Activated effector memory CD4-positive, alpha-beta T cell treated with Interleukin-2 at 50 U/mL for 16 hours (primary cell): ENCODE measurements around the gene PRLR.
"Not testable (repeated sequence)": the region's sequence is repeated elsewhere in the genome, so short reads cannot be mapped to it uniquely, and the experiment has no call there.

Source experiments
- DNase-seq: peaks from one replicate; pipeline ENCODE4 v3.0.0-alpha.2; 2020

The PRLR gene

DNA sequence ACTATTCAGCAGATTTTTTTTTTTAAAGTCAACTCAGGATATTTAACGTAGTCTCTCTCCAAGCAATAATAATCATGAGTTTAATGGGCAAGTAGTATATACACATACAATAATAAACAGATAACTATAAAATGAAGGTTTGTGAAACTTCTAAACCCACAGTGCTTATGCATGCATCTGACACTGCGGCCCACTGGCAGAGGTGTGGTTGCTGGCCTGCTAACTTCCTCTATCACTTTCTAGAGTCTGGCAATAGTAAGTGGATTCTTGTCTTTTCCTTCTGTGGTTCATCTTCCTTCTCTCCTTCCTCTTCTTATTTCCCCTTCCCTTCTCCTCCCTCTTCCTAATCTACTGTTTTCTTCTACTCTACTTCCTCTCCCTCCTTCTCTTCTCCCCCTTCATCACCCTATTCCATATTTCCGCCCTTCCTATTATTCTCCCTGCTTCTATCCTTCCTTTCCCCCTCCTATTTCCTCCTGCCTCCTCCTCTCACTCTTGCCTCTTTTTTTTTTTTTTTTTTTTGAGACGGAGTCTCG lies 164.0 kb downstream of the PRLR start:
- no peak for DNase-seq

DNA sequence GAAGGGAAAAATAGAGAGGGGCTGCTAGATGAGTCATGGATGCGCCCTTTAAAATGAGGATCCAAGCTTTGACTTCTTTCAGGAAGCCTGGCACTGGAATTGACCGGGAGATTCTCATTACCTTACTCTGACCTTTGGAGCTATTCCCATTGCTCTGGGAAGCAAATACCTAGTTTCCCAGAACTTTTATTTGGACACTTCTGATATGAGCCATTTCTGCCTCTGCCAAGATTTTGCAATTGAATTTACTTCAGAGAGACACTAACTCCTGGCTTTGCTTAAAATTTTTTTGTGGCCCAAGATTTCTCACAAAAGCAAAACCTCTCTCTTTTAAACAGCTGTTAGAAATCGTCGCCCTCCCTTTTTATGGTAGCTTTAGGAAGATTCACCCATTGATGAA lies 166.9 kb downstream of the PRLR start:
- DNase-seq, result no peak

DNA sequence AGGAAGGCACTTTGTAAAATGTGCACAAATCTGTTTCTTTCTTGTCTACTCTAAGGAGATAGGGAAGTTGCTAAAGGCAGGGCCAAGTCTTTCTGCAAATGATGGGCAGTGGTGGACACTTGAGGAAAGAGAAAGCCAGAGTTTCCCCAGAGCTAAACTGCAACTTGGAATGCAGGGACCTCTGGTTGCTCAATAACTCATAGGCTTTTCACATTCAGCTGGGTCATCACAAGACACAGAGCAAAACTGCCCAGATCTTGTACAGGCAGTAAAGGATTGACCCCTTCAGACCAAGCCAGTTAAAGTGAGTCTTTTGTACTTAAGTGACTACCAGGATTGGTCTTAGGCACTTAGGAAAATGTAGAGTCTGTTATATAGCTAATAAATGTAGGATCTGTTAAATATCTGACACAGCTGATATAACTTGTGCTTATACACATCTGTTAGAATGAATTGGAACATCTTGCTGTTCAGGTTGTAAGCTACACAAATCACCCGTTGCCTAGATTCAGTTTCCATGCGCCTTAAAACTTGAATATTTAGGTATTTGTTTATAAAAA lies 169.0 kb downstream of the PRLR start:
- DNase-seq, result no peak

DNA sequence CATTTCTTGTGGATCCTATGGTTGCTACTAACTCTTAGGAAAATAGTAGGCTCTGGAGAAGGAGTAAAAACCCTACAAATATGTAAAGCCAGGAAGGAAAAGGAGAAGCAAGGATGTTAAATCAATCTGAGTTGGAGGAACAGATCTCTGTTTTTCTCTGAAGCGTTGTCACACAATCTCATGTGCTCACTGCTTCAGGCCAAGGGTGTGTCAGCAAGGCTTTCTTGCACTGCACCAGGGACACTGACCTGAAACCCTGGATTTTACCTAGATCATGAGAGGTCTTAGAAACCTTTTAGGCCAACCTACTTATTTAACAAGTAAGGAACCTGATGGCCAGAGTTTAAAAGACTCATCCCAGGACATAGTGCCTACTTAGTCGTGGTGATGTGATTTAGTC lies 170.1 kb downstream of the PRLR start:
- no peak for DNase-seq

GRCh38 chr5:35059251-35059650 lies 171.0 kb downstream of the PRLR start:
- no peak for DNase-seq

GRCh38 chr5:35058374-35058788 lies 171.9 kb downstream of the PRLR start:
- DNase-seq, result no peak

DNA sequence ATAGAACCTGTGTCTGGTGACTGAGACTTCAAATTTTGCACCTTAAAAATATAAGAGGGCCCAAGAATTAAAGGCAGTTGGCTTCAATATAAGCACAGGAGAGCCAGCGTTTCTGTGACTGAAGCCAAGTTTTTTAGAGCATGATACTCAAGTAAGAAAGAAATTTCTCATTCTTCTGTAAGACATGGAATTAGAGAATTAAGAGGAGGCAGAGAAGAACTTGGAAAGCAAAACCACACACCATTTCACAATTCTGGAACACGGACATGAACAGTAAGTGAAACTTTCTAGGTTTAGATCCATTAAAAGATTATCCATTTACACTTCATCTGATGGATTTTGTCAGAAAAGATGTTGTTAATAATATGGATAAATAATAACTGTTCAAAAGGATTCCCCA lies 173.6 kb downstream of the PRLR start:
- DNase-seq, result no peak

GRCh38 chr5:35052838-35053237 lies 177.4 kb downstream of the PRLR start:
- no peak for DNase-seq

DNA sequence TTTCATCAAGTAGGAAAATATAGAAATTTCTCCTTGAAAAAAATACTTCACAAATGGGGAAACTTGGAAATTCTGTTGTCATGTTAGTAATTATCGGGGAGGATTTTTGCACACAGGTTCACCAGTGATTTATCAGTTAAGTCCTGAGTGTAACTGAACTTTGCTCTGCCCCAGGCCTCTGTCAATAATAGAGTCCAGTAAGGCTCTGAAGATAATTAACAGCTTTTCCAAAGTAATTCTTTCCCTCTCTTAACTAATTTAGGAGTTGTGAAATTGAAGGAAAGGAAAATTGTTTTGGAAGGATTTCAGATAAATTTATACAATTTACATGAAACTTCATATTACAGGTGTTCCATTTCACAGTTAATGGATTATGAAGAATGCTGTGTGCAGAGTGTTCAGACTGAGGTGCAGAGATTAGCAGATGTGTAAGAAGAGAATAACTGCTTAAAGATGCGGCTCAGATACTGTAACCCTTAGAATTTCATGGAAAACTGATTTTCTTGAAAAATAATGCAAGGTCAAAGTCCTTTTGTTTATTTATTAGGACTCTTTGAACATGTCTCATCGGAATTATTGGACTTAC lies 179.7 kb downstream of the PRLR start:
- no peak for DNase-seq

GRCh38 chr5:35048910-35049309 lies 181.4 kb downstream of the PRLR start:
- no peak for DNase-seq

DNA sequence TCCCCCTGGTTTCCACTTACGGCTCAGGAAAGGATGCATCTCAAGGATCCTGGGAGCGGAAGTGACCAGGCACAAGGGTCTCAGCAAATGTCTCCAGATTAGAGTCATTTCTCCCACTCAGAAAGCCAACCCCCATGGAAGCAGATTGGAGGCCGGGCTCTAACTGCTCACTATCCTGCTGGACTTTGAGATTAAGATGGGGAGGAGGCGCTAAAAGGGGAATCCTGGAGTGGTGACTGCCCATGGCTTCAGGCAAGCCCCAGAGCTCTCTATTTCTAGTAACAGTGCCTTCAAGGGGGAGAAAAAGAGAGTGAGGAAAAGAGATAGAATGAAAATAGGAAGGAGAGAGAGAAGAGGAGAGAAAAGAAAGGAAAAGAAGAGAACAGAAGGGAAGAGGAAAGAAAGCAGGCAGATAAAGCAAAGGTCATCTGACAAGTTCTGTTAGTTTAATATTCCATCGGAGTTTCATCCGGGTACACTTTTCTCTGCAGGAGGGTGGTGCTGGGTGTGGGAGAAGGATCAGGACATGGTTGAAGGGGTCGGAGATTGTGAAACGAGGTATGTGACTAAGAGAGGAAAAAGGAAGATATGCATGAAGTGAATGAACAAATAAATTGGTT lies 182.4 kb downstream of the PRLR start, which contains the start of gene AGXT2:
Gene AGXT2, minus strand, starts transcription at position 165 of the 620 bp plus-strand sequence. Its CDS starts 57 bp downstream, at position 108.
- DNase-seq, result no peak

DNA sequence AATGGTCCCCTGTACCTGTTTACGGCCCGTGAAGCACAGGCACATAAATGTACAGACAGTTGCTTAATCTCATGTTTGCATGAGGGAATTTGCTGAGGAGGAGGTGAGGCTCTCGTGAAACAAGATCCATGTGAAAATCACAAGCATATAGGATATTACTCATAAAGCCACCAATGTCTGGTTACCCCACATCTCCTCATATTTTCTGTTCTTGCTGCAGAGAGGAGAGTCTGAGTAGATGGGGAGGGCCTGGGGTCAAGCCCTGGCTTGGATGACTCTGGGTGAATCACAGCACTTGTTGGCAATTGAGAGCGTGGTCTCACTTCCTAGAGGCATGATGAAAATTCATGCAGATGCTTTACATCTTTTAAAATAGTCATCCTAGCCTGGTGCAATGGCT lies 183.5 kb downstream of the PRLR start:
- no peak for DNase-seq

DNA sequence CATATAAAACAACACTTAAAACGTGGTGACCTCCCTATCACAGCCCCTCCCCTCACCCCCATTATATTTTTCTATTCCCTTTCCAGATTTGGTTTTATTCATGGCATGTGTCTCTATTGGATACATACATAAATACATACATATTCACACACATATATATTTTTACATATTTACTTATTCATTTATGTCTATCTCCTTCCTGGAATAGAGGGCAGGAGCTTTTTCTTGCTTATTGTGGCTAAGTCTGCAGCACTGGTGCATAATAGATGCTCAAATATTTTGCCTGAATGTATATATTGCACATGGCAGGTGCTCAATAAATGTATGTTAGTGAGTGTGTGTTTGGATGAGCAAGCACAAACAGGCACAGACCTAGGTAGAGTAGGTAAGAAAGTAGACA lies 185.0 kb downstream of the PRLR start:
- DNase-seq, result no peak

DNA sequence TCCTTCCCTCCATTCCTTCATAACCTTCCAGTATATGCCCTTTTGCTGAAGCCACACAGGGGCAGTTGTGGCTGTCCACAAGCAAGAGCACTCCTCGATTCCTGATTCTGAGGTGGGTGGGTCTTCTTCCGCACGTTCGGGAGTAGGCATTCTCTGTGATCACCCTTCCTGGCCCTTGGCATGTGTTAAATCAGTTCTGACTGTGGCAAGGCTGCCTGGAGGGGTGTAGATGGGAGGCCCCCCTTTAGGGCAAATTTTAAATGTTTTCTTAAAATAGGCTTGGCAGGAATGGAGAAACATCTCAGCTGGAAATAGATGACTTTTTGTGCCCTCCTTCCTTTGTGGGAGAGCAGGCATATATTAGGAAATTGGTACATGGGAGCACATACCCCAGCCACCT lies 185.6 kb downstream of the PRLR start:
- no peak for DNase-seq

DNA sequence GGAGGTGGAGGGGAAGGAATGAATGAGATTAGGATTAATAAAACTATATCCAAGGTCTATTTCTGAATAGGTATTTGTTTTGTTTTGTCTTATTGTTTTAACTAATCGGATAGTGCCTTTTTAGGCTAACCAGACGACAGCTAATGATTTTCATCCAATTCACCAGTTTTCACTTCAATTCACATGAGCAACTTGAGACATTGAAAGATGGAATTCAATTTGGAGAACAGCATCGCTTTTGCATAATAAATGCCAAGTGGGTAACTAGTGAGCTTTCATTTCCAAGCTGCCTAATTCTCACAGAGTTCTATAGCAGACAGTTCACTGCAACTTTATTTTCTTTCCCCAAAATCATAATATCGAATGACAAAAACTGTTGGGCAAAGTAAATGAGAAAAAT lies 187.5 kb downstream of the PRLR start:
- DNase-seq, result no peak

DNA sequence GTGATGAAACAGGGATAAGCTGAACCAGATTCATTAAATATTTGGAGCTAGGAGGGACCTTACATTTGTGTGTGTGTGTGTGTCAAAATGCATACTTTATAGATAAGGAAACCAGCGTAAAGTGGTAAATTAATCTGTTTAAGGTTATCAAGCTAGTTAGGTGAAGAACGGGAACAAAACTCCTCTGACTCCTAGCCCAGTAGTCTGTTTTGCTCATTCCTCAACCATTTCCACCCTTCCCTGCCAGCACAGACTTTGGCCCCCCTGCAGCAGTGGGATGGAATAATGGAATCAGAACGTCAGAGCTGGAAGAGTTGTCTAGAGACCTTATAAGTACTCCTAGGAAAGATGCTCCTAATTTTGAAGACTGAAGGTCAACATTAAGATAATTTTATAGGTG lies 189.0 kb downstream of the PRLR start:
- no peak for DNase-seq

GRCh38 chr5:35038891-35039290 lies 191.4 kb downstream of the PRLR start:
- DNase-seq, result no peak

DNA sequence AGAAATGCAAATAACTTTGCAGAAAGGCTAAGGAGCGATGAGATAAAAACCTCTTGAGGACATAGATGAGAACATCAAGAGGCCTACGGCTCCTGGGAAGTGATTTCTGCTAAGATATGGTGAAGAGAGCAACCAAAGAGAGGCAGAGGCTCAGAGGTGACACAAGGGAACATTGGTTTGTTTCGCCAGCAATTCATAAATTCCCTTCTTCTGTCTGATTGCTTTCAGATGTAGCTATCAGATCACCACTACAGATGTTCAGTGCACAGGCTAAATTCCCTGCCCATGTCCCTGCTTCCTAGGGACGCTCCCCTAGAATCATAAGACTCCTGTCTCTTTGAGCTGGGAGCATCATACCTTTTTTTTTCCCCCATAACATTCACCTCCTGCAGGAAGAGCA lies 193.8 kb downstream of the PRLR start:
- DNase-seq, result no peak

DNA sequence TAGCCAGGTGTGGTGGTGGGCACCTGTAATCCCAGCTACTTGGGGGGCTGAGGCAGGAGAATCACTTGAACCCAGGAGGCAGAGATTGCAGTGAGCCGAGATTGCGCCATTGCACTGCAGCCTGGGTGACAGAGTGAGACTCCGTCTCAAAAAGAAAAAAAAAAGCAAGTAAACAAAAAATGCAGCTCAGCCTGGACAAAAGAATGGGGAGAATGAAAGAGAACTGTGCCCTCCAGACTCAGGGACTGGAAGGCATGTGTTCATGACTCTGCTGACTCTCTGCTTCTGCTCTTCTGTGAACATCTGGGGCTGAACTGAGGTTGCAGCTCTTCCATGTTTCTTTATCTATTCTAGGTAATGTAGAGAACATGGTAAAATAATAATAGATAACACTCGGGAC lies 194.4 kb downstream of the PRLR start:
- DNase-seq, result not testable (repeated sequence)

- DNase-seq, result no peak
Observed at GRCh38 chr5:35035271-35035670, 195.0 kb downstream of the PRLR start.

GRCh38 chr5:35032356-35032755 lies 197.9 kb downstream of the PRLR start:
- no peak for DNase-seq

- DNase-seq, result no peak
Observed at GRCh38 chr5:35031276-35031675, 199.0 kb downstream of the PRLR start.

GRCh38 chr5:35030426-35031100 lies 199.7 kb downstream of the PRLR start:
- DNase-seq, result no peak

DNA sequence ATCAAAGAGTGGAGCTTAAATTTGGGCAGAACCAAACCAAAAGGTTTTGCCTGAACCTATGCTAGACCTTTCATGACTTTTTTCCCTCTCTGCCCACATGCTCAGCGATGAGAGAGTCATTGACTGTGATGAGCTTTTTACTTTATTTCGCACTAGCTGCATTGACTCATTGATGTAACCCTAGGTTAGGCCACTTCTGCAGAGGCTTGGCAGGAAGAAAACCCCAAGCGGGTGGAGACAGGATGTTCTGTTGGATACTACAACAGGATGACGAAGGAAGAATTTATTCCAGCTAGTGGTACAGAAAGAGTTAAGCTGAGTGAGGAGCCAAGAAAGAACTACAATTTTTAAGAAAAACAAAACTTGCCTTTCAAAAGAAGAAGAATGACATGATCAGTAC lies 201.0 kb downstream of the PRLR start:
- no peak for DNase-seq
